GM21515 (cell line): ENCODE measurements around the gene TCHH.
"Not testable (repeated sequence)": the region's sequence is repeated elsewhere in the genome, so short reads cannot be mapped to it uniquely, and the experiment has no call there.

Experiments
- ATAC-seq: cut with Tn5 transposase; IDR thresholded peaks from one replicate; pipeline ENCODE4 v1.9.1; 2021; ENCODE audit not compliant: unreplicated experiment

Gene TCHH, protein sequence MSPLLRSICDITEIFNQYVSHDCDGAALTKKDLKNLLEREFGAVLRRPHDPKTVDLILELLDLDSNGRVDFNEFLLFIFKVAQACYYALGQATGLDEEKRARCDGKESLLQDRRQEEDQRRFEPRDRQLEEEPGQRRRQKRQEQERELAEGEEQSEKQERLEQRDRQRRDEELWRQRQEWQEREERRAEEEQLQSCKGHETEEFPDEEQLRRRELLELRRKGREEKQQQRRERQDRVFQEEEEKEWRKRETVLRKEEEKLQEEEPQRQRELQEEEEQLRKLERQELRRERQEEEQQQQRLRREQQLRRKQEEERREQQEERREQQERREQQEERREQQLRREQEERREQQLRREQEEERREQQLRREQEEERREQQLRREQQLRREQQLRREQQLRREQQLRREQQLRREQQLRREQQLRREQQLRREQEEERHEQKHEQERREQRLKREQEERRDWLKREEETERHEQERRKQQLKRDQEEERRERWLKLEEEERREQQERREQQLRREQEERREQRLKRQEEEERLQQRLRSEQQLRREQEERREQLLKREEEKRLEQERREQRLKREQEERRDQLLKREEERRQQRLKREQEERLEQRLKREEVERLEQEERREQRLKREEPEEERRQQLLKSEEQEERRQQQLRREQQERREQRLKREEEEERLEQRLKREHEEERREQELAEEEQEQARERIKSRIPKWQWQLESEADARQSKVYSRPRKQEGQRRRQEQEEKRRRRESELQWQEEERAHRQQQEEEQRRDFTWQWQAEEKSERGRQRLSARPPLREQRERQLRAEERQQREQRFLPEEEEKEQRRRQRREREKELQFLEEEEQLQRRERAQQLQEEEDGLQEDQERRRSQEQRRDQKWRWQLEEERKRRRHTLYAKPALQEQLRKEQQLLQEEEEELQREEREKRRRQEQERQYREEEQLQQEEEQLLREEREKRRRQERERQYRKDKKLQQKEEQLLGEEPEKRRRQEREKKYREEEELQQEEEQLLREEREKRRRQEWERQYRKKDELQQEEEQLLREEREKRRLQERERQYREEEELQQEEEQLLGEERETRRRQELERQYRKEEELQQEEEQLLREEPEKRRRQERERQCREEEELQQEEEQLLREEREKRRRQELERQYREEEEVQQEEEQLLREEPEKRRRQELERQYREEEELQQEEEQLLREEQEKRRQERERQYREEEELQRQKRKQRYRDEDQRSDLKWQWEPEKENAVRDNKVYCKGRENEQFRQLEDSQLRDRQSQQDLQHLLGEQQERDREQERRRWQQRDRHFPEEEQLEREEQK (N-terminal part only)

DNA sequence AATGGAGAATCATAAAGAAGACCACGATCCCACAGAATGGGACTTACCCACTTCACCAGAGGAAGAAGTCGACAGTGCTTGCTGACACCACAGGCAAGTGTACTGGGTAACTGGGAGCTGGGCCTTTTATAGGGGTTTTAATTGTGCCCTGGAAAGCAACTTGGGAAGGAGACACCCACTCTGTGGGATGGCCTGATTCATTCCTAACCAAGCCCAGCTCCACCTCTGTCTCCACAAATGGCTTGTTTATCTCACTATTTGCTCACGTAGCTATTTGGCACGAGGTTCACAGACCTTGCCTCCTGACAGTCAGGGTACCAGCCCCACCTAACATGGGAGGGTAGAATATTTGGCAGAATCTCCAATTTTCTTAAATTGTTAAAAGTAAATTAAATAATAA lies at the start of gene TCHH:
TSS of gene TCHH (minus strand) at position 101 of the 400 bp plus-strand sequence. CDS start 1,364 bp downstream, outside the sequence.
- no peak for ATAC-seq

DNA sequence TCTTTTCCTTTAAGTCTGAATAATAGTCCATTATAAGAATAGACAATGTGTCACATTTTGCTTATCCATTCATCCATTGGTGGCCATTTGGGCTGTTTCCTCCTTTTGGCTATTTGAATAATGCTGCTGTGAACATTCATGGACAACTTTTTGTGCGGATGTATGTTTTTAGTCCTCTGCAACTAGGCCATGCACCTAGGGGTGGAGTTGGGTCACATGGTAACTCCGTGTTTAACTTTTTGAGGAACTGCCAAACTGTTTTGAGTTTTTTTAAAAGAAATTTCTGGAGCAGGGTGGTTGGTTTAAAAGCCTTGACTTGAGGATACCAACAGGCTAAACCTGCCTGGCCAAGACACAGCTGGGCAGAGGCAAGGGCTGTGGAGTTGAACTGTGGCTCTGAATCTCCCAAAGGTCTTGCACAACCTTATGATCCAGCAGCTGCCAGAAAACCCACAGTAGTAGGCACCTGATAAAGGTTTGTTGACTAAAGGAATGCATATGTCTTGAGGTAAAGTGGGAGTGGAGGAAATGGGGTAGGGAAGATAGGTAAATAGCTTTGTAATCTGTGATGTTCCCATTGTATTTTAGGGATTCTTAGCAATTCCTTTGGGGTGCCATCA lies 49.4 kb upstream of the TCHH start:
- no peak for ATAC-seq

DNA sequence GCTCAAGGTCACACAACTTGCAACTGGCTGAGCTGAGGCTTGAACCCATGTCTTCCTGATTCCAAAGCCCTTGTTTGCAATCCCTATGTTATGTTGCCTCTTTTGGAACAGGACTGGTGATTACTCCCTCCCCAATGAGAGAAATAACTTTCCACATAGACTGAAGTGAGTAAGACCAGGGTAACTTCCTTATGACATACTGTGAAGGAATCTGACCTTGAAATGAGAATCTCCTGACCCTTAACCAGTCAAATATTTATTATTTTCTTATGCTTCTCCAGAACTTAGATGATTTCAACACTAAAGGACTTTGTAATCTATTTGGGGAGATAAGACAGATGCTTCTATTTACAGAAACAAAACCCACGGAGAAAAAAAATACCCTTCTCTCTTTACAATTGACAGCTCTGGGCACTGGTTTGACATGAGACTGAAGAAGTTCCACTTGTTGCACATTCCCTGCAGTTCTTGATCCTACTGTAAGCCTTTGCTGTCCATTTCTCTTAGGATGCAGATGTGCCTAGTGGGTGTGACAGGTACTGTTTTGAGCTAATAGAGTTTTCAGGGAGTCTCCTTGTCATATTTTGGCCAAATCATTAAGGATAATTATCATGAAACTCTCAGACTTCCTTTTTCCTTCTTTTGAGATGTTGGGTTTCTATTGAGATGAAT lies 47.7 kb upstream of the TCHH start:
- no peak for ATAC-seq

- no peak for ATAC-seq
Observed at GRCh38 chr1:152160576-152160975, 45.3 kb upstream of the TCHH start.

GRCh38 chr1:152159144-152159543 lies 43.9 kb upstream of the TCHH start, which contains the start of gene RPTN:
Gene RPTN, minus strand, starts transcription at chr1:152159228. Its CDS starts 1,339 bp downstream, at chr1:152157889.
- no peak for ATAC-seq

DNA sequence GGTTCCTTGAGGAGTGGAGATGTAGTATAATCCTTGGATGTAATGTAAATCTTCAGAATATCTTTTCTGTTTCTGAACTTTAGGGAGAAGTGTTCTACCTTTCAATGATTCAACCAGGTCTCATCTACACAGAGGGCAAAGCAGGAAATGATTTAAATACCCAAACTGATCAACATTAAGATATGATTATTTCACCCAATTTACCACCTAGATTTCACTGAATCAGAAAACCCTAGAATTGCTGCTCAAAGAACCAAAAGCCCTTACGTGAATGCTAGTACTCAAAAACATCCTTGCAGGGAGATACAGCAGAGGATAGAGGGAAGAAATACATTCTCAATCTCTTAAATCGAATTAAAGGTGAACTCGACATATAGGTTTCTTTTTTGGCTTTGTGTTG lies 38.8 kb upstream of the TCHH start:
- ATAC-seq: no peak

DNA sequence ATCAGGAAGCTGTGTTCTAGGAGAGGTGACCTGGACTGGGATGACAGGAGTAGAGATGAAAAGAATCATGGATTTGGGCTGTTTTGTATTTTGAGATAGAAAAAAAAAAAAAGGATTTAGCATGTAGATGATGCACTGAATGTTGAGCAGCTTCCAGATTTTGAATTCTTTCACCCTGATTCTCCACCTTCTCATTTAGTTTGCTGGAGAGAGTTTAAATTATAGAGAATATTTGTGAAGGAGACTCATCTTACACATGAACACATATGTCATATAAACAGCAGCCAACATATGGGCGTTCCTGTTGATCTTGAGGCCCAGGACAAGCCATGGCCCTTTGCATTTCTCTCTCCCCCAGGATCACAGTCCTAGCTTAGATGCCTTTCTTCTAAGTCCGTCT lies 36.4 kb upstream of the TCHH start:
- ATAC-seq: no peak

GRCh38 chr1:152148981-152149380 lies 33.7 kb upstream of the TCHH start:
- ATAC-seq: no peak

DNA sequence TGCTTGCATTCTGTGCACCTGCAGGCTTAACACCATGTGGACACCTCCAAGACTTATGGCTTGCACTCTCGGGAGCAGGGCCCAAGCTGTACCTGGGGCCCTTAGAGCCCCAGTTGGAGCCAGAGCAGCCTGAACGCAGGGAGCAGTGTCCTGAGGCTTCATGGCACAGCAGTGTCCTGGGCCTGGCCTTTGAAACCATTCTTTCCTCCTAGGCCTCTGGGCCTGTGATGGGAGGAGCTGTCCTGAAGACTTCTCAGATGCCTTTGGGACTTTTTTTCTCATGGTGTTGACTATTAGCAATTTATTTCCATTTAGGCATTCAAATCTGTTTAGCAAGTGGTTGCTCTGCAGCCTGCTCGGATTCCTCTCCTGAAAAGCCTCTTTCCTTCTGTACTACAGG lies 32.8 kb upstream of the TCHH start:
- no peak for ATAC-seq

GRCh38 chr1:152145769-152146168 lies 30.5 kb upstream of the TCHH start:
- ATAC-seq: no peak

- not testable (repeated sequence) for ATAC-seq
Observed at GRCh38 chr1:152144674-152145183, 29.5 kb upstream of the TCHH start.

DNA sequence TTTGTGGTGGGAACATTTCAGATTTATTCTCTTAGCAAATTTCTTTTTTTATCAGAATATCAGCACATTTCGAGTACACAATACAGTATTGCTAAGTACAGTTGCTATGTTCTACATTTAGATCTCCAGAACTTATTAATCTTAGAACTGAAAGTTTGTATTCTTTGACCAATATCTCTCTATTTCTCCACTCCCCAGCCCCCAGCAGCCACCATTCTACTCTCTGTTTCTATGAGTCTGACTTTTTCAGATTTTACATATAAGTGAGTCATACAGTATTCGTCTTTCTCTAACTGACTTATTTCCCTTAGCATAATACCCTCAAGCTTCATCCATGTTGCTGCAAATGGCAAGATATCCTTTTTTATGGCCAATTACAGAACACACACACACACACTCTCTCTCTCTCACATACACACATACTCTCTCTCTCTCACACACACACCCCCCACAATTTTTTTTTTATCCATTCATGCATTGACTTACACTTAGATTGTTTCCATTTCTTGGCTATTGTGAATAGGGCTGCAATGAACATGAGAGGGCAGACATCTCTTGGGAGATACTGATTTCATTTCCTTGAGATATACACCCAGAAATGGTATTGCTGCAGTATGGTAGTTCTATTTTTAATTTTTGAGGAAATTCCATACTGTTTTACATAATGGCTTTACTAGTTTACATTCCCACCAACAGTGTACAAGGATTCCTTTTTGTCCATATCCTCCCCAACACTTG lies 28.1 kb upstream of the TCHH start:
- peak; percentile 81 for ATAC-seq

DNA sequence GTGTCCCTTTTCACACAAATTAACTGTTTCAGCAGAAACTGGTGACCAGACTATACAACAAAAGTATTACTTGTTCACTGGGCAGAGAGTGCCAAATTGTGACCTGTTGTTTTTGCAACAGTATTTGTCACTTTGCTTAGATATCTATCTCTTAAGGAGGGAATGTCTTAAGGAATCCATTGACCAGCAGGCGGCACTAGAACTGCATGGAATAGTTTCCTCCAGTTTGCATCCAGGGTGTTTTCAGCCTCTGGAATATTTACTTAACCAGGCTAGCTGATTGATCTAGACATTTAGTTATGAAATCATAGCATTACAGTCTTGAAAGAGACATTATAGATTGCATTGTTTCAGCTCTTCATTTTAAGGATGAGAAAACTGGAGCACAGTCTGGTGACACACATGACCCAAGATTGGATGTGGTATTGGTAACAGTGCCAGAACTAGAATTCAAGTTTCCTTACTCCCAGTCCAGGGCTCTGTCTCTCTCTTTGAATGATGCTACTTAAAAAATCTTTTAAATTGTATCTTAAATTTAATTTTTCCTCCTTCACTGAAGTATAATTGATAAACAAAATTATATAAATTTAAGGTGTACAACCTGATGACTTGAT lies 26.8 kb upstream of the TCHH start:
- no peak for ATAC-seq

- ATAC-seq: no peak
Observed at GRCh38 chr1:152137215-152137614, 22.0 kb upstream of the TCHH start.

- ATAC-seq: no peak
Observed at GRCh38 chr1:152130186-152130585, 14.9 kb upstream of the TCHH start.

- no peak for ATAC-seq
Observed at GRCh38 chr1:152127673-152128072, 12.4 kb upstream of the TCHH start.

DNA sequence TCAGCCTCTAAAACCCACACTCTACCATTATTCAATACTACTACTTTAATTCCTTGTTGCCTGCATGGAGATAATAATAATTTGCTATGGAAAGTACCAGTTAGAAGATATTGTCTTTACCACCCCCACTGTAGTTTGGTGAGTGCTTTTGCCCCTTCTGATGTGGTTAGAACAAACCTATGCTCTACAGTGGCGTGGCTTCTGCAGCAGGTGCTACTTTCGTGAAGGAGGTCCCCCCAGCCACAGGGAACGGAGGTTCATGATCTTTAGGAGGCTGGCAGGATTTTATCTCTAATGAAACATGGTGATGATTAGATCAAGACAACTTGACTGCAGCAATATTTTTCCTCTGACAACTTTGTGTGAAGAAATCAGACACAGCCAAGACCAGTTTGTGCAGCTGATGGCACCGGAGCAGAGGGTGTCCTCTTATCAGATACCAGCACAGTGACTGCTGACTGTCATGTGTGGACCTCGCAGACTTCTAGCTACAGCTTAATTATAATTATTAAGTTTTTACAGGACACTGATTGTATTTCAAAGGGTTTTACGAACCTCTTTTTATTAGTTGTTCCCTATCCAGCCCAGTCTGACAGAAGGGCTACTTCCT lies 10.7 kb upstream of the TCHH start:
- ATAC-seq: no peak

DNA sequence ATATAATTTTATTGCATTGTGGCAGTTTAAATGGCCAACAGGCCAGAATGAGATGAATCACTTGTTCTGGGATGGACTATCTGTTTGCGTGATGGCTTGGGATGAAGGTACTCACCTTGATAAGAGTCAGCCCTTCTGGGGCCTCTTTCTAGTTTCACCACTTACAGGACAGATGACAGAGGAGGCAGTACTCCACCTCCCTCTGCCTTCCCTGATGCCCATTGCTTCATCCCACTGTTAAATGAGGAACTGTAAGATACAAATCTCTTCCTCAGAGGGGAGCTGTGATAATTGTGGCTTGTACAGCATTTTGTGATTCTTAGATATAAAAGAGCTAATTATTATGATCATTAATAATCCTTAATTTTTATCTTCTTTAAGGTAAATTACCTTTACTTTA lies 3.7 kb upstream of the TCHH start:
- no peak for ATAC-seq
